ENCODE measurements around the gene NOS3. TPM values are rescaled to one million over a fixed set of nuclear protein-coding genes. Genes with fewer than 3 reads are reported as not detected.
A peak's percentile ranks its signal among the peaks of the same experiment; 100 is the strongest.

NOS3 gene
- total and polyA plus RNA-seq, 9 of the 15 experiments (the other 6 are each of a cell fraction or from before 2014, with no cell fraction given): 1.1 to 121 (median 23.6) TPM

- TF ChIP-seq ZBTB7A (IDR thresholded peaks at IDR 0.05; ENCODE audit: borderline replicate concordance, control insufficient read depth, low read depth, low read length) (peak; percentile 94), MTA2 (IDR thresholded peaks at IDR 0.05; ENCODE audit: low read depth) (peak; percentile 65; the same call in 1 of the 2 replicates), NFRKB (IDR thresholded peaks at IDR 0.05; ENCODE audit: low read depth) (peak; percentile 89), USF1 (CRISPR knock-in tag; IDR thresholded peaks at IDR 0.05) (peak; percentile 71), ZNF778 (CRISPR knock-in tag; IDR thresholded peaks at IDR 0.05) (no peak), XRCC3 (IDR thresholded peaks at IDR 0.05) (no peak), NFE2L1 (tag; IDR thresholded peaks at IDR 0.05; ENCODE audit: borderline replicate concordance, low read depth) (no peak), KDM2B (CRISPR knock-in tag; IDR thresholded peaks at IDR 0.05) (peak; percentile 46; the same call in 1 of the 2 replicates), TAF9B (IDR thresholded peaks at IDR 0.05; ENCODE audit: partially characterized antibody) (peak; percentile 46), BCLAF1 (IDR thresholded peaks at IDR 0.05; ENCODE audit: borderline replicate concordance in 1 of 2, control insufficient read depth in 1 of 2, low read depth in 2 of 2, low read length in 1 of 2) (peak in 1 of 2 experiments; percentile 95; a peak in 2 of 4 replicates)
- TF ChIP-seq, protein P1, sequence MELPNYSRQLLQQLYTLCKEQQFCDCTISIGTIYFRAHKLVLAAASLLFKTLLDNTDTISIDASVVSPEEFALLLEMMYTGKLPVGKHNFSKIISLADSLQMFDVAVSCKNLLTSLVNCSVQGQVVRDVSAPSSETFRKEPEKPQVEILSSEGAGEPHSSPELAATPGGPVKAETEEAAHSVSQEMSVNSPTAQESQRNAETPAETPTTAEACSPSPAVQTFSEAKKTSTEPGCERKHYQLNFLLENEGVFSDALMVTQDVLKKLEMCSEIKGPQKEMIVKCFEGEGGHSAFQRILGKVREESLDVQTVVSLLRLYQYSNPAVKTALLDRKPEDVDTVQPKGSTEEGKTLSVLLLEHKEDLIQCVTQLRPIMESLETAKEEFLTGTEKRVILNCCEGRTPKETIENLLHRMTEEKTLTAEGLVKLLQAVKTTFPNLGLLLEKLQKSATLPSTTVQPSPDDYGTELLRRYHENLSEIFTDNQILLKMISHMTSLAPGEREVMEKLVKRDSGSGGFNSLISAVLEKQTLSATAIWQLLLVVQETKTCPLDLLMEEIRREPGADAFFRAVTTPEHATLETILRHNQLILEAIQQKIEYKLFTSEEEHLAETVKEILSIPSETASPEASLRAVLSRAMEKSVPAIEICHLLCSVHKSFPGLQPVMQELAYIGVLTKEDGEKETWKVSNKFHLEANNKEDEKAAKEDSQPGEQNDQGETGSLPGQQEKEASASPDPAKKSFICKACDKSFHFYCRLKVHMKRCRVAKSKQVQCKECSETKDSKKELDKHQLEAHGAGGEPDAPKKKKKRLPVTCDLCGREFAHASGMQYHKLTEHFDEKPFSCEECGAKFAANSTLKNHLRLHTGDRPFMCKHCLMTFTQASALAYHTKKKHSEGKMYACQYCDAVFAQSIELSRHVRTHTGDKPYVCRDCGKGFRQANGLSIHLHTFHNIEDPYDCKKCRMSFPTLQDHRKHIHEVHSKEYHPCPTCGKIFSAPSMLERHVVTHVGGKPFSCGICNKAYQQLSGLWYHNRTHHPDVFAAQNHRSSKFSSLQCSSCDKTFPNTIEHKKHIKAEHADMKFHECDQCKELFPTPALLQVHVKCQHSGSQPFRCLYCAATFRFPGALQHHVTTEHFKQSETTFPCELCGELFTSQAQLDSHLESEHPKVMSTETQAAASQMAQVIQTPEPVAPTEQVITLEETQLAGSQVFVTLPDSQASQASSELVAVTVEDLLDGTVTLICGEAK (IDR thresholded peaks at IDR 0.05): peak; percentile 68
- TF ChIP-seq, protein P1 (CRISPR knock-in tag; IDR thresholded peaks at IDR 0.05): no peak
Measured at GRCh38 chr7:151008511-151009323, 17.9 kb downstream of the NOS3 start (continued).

Measured in K562 (cell line).